ENCODE results near the gene DYNLL1.
A peak's percentile ranks its signal among the peaks of the same experiment; 100 is the strongest.
"Not testable (repeated sequence)": the region's sequence is repeated elsewhere in the genome, so short reads cannot be mapped to it uniquely, and the experiment has no call there.

Gene DYNLL1

GRCh38 chr12:120475643-120476042, 20.3 kb upstream of the DYNLL1 start:
- no peak for DNase-seq

DNA sequence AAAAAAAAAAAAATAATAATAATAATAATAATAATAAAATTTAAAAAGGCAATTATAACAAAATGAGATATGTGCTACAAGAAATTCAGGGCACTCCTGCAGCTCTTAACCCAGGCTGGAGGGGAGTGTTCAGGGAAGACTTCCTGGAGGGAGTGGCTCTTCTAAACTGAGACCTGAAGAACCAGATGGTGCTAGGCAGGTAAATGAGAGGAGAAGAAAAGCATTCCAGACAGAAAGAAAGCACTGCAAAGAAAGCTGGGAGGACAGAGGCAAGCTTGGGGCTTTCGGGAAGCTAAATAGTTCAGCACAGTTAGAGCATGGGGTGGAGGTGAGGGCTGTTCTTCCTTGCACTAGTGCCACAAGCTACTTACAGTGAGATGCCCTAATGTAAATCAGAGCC, 16.5 kb upstream of the DYNLL1 start:
- DNase-seq: no peak

DNA sequence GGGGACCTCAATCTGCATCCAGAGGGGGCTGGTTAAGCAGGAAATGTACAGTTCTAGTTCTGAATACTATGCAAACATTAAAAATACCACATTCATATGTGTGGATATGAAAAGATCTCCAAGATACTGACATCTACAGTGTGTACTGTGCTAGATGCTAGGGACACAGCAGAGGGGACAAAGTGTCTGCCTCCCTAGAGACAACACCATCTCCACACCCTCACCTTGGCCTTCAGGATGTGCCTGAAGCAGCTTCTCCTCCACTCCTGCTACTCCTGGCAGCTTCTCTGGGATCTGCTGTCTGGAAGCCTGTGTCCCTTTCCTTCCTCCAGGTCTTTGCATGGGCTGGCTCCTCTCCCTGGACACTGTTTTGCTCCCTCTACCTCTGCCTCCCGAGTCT, 15.7 kb upstream of the DYNLL1 start:
- DNase-seq: no peak

DNA sequence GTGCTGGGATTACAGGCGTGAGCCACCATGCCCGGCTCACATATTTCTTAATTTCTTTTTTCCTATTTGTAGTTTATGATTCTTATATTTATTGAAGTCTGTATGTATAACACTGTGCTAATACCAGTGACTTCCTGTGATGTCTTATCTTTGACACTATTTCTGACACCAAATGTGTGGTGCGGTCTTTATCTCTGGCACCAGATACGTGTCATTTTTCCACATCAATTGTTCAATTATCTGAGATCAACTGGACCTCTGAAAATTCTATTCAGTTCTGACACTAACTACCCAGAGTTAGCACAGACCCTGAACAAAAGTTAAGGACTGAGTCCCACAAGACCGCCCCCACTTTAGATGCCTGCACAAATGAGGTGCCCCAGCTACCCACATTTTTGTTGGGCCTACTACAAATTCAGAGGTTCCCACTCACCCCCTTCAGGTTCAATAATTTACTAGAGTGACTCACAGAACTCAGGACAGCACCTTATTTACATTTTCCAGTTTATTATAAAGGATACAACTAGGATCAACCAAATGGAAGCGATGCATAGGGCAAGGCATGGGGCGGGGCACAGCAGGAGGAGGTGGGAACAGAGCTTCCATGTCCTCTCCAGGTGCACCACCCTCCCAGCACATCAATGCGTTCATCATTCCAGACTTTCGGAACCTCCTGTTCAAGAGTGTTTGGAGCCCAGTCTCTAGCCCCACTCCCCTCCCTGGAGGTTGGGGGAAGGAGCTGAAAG, 14.7 kb upstream of the DYNLL1 start:
- DNase-seq: no peak

- DNase-seq: no peak
Measured at GRCh38 chr12:120483621-120484020, 12.3 kb upstream of the DYNLL1 start.

DNA sequence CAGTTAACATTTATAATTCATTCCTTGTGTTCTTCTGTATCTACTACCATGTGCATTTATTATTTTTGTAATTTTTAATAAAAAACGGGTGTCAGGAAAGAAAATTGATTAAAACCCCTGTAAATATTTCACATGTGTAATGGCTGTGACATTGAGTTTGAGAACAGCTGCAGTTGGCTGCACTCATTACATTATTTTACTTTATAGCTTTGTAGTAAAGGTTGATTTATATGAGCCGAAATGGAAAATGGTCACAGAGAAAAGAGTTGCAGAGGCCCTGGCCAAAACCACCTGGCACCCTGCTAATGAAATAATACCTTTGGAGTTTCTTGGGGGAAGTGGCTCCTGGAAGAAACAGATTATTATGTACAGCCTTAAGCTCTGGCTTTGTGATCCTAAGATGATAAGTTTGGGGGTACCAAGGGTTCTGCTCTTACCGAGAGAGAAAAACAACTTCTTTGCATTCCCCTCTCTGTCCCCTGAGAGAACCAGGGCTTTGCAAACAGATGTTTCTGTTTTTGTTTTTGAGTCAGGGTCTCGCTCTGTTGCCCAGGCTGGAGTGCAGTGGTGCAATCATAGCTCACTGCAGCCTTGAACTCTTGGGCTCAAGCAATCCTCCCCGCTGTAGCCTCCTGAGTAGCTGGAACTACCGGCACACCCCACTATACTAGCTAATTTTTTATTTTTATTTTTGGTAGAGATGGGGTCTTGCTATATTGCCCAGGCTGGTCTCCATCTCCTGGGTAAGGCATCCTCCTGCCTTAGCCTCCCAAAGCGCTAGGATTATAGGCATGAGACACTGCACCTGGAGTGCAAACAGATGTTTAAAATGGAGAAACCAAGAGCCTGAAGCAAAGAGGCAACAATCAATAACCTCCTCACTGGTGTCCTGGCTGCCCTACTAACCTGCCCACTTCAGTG, 9.7 kb upstream of the DYNLL1 start:
- DNase-seq: no peak

- not testable (repeated sequence) for DNase-seq
Measured at GRCh38 chr12:120487552-120487951, 8.4 kb upstream of the DYNLL1 start.

DNA sequence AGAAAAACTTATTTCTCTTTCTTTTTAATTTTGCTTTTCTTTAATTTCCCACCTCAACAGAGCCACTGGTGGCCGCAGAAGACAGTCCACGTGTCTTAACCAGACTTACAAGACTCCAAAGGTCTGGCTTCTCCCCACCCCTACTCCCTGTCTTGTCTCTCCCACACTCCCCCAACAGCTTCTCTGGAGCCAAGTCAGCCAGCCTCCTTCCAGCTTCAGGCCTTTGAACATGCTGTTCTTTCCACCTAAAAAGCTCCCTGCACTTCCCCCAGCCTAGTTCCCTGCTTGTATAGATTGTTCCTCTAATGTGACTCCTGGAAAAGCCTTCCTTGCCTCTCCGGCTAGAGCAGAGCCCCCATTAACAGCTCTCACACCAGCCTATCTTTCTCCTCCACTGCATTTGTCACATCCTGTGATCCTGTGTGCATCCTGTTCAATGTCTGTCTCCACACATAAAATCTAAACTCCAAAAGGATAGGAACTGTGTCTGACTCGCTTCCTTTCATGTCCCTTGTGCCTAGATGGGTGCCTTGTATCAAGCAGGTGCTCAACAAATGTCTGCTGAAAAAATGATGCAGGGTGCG, 7.8 kb upstream of the DYNLL1 start:
- DNase-seq: no peak

DNA sequence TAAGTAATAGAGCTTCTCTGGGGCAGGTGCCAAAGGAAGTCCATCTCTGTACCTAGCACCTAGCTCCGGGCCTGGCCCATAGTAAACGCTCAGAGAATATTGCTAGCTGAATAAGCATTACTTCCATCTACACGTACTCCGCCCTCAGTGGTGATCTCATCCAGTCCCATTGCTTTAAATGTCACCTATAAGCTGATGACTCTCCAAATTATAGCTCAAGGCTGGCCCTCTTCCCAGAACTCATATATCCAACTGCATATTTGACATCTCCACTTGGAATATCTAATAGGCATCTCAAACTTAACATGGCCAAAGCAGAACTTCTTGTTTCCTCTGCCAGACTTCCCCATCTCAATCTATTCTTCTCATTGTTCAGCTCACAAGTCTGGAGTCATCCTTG, 6.9 kb upstream of the DYNLL1 start:
- DNase-seq: no peak

- no peak for DNase-seq
Measured at GRCh38 chr12:120490325-120490724, 5.6 kb upstream of the DYNLL1 start.

DNA sequence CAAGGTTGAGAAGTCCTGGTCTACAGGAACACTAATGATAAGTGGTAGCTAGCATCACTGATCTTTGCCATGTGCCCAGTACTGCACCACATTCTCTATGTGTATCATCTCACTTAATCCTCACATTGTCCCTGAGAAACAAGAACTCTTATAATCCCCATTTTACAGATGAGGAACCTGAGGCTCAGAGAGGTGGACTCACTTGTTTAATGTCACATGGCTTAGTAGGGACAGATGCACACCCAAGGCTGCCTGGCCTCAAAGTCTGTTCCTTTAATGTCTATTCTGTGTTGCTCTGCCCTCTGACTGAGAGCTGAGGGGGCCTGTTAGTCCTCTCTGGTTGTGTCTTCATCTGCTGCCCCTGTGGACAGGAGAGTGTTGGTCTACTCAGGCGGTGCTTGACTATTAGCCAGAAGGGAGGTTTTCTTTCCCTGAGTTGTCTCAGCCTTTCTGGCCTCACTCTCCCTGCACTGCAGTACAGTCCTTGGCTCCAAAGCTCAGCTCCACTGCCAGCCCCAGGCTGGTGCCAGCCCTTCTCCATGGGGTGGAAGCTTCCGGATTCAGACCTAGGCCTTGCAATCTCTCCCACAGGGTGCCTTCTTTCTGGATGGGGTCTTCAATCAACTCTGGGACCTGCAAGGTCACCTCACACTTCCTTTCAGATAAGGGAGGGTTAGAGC, 4.9 kb upstream of the DYNLL1 start:
- no peak for DNase-seq

- no peak for DNase-seq
Measured at GRCh38 chr12:120495186-120495730, 655 bp upstream of the DYNLL1 start.

DNA sequence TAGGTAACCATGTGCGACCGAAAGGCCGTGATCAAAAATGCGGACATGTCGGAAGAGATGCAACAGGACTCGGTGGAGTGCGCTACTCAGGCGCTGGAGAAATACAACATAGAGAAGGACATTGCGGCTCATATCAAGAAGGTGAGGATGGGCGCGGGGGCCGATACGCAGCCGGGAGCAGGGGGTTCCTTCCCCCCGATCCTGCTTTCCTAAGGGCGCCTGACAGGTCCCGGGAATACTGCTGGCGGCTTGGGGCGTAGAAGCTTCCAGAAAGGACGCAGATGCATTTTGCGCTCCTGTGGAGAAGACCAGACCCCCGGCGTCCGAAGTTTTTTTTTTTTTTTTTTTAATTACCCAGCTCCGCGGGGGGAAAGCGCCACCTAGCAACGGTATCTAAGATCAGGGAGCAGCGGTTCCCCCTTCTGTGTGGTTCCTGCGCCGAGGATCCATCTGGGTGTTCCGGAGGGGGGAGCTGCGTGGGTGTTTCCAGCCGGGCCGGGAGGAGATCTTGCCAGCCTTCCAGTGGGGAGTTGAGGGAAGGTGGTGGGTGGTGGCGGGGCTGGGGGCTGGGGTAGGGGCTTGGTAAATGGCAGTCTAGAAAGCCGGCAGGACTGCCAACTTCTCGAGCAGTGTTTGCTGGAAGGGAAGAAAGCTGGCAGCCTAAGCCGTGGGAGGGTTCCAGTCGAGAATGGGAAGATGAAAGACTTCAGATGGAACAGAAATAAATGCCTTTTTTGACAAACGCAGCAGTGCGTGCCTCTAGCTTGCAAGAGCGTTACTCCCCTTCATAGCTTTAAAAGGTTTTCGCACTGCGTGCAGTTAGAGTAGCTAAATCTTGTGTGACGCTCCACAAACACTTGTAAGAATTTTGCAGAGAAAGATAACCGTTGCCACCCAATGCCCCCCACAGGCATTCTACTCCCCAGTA, 764 bp downstream of the DYNLL1 start:
- DNase-seq: peak; percentile 52

DNA sequence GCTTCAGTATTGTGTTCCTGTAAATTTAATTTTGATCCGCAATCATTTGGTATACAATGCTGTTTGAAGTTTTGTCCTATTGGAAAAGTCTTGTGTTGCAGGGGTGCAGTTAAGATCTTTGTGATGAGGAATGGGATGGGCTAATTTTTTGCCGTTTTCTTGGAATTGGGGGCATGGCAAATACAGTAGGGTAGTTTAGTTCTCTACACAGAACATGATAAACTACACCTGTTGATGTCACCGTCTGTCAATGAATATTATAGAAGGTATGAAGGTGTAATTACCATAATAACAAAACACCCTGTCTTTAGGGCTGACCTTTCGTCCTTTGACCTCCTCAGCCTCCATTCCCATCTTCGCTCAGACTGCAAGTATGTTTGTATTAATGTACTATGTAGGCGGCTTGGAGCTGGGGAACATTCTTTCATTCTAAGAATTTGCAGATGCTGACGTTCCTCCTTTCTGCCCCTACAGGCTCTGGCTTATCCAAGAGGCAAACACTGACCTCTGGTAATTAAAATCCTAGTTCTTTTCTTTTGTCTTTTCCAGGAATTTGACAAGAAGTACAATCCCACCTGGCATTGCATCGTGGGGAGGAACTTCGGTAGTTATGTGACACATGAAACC, 1.7 kb downstream of the DYNLL1 start:
- DNase-seq: no peak

- no peak for DNase-seq
Measured at GRCh38 chr12:120498870-120499515, 3.1 kb downstream of the DYNLL1 start.

DNA sequence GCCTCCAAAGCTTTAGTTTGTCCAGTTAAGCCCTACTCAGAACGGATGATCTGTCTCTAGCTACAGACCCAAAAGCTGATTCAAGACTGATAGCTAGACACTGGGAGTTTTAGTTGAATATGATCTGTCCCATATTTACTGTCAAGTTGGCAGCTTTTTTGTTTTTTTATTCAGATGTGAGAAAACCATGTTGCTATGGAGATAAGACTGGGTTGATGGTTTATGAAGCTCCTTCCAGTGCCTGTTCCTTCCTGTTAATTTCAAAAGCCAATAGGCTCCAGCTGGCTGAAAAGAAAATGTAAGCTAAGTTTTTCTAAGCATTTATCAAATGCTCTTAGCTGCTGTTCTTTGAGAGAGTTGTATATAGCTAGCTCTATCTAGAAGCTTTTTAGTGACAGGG, 4.7 kb downstream of the DYNLL1 start:
- no peak for DNase-seq

DNA sequence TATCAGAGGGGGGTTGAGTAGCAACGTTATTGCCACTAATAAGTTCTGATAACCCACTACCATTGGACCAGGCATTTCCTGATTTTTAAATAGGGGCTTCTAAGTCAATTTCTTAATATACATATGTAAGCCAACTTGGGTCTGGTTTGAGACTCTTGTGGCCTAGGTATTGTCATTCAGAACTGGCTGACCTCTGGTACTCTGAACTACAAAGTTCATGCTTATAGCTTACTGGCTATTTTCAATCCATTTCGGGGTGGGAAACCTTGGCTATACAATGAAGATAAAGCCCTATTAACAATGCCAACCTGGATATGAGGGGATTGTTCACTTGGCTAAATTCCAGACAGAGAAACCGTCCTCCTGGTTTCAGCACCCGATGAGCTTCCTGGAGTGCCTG, 8.7 kb downstream of the DYNLL1 start:
- DNase-seq: no peak

DNA sequence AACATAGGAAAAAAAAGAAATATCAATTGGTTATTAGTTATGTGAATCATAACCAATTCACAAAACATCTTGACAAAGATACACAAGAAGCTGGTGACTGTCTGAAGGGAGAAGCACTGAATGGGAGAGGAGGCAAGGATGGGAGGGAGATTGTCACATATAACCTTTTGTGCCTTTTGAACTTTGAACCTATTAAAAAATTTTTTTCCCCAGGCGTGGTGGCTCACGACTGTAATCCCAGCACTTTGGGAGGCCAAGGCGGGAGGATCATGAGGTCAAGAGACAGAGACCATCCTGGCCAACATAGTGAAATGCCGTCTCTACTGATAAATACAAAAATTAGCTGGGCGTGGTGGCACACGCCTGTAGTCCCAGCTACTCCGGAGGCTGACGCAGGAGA, 12.6 kb downstream of the DYNLL1 start:
- DNase-seq: no peak

- no peak for DNase-seq
Measured at GRCh38 chr12:120514002-120514401, 18.1 kb downstream of the DYNLL1 start.

DNA sequence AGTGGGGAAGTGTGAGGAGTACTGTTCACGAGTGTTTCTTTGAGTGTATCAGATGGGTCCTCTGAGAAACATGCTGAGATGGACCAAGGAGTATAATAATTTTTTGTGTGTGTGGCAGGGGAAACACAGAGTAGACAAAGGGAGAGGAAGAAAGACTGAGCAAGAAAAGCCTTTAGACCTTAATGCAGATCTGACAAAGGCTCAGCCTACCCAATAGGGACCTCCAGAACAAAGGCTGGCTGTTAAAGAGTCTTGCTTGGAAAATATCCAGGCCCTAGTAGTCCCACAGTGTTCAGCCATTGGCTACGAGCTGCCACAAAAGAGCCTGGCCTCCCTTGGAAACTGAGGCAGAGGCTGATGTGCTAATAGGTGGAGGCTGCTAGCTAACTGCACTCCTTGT, 19.6 kb downstream of the DYNLL1 start:
- DNase-seq: no peak

DNA sequence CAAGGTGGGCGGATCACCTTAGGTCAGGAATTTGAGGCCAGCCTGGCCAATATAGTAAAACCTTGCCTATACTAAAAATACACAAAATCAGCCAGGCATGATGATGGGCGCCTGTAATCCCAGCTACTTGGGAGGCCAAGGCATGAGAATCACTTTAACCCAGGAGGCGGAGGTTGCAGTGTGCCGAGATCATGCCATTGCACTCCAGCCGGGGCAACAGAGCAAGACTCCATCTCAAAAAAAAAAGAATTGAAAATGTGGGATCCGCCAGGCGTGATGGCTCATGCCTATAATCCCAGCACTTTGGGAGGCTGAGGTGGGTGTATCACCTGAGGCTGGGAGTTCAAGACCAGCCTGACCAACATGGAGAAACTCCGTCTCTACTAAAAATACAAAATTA, 23.4 kb downstream of the DYNLL1 start:
- DNase-seq: not testable (repeated sequence)

All from activated naive CD4-positive, alpha-beta T cell treated with Interleukin-2 at 50 U/mL for 16 hours (primary cell).